Uterus (tissue), 4 donors: ENCODE data around the gene OR4K1. TPM values are rescaled to one million over a fixed set of nuclear protein-coding genes. Genes with fewer than 3 reads are reported as not detected.

Source experiments
- total RNA-seq, 4 donors: library from RNA; depleted of rRNA in 3 of 4; stranded (reverse); fragments of >200 nt in 3 of 4; gene quantifications; one replicate each; pipeline versions ENCODE4 v1.1.0 to v1.2.4, GENCODE V29; 2014 to 2023
- donor health status: DM: yes; HTN: yes; CAD: no.

The OR4K1 gene
- total RNA-seq, 4 donors from 2014 or later = not detected

Other genes starting within 250 kb of the OR4K1 start
- gene OR11H2, start 217.0 kb upstream of the OR4K1 start, total RNA-seq = not detected
- not detected for gene OR4Q3, start 187.3 kb upstream of the OR4K1 start, total RNA-seq
- not detected for gene OR4M1, start 157.4 kb upstream of the OR4K1 start, total RNA-seq
- not detected for gene OR4N2, start 127.1 kb upstream of the OR4K1 start, total RNA-seq
- gene OR4K2, start 55.8 kb upstream of the OR4K1 start, total RNA-seq = not detected
- gene OR4K5, start 10.3 kb upstream of the OR4K1 start, total RNA-seq = not detected
- gene OR4K15, start 44.7 kb downstream of the OR4K1 start, total RNA-seq = not detected
- not detected for gene OR4Q2, start 71.2 kb downstream of the OR4K1 start, total RNA-seq
- not detected for gene OR4K14, start 88.4 kb downstream of the OR4K1 start, total RNA-seq
- gene OR4K13, start 105.1 kb downstream of the OR4K1 start, total RNA-seq = not detected
- not detected for gene OR4L1, start 129.1 kb downstream of the OR4K1 start, total RNA-seq
- gene OR4K17, start 179.8 kb downstream of the OR4K1 start, total RNA-seq = not detected
- gene OR4N5, start 207.9 kb downstream of the OR4K1 start, total RNA-seq = not detected